Renal pelvis (tissue), 4 donors: ENCODE results near the gene MMP23B. TPM values are rescaled to one million over a fixed set of nuclear protein-coding genes. Genes with fewer than 3 reads are reported as not detected.

Experiments
- DNase-seq: peaks from one replicate; pipeline ENCODE4 v3.0.0-alpha.2; 2013
- polyA plus RNA-seq, 3 donors: library from polyadenylated mRNA; unstranded; fragments of 120-200 nt; gene quantifications; one replicate each; pipeline ENCODE4 v1.2.1, GENCODE V29; 2013; ENCODE audit not compliant: insufficient read length in 3 of 3

The MMP23B gene
- polyA plus RNA-seq, 3 donors: 22.6 to 34.6 (median 34.1) TPM

- DNase-seq: no peak
Measured at GRCh38 chr1:1616045-1616790, 15.8 kb upstream of the MMP23B start.

GRCh38 chr1:1616838-1617237 lies 15.1 kb upstream of the MMP23B start:
- DNase-seq: no peak

GRCh38 chr1:1617516-1617915 lies 14.5 kb upstream of the MMP23B start:
- DNase-seq: no peak

GRCh38 chr1:1617925-1618324 lies 14.0 kb upstream of the MMP23B start:
- no peak for DNase-seq

- DNase-seq: no peak
Measured at GRCh38 chr1:1618396-1619068, 13.4 kb upstream of the MMP23B start.

- DNase-seq: no peak
Measured at GRCh38 chr1:1619917-1620361, 12.0 kb upstream of the MMP23B start.

GRCh38 chr1:1620433-1621139 lies 11.4 kb upstream of the MMP23B start:
- DNase-seq: no peak

GRCh38 chr1:1621173-1622009 lies 10.6 kb upstream of the MMP23B start:
- no peak for DNase-seq

- no peak for DNase-seq
Measured at GRCh38 chr1:1622010-1622787, 9.8 kb upstream of the MMP23B start.

GRCh38 chr1:1622788-1623094 lies 9.2 kb upstream of the MMP23B start:
- no peak for DNase-seq

- DNase-seq: no peak
Measured at GRCh38 chr1:1623181-1623630, 8.8 kb upstream of the MMP23B start.

- no peak for DNase-seq
Measured at GRCh38 chr1:1623631-1624442, 8.1 kb upstream of the MMP23B start.

GRCh38 chr1:1624443-1625403 lies 7.2 kb upstream of the MMP23B start:
- no peak for DNase-seq

GRCh38 chr1:1625404-1625775 lies 6.6 kb upstream of the MMP23B start:
- no peak for DNase-seq

GRCh38 chr1:1625824-1626206 lies 6.2 kb upstream of the MMP23B start:
- DNase-seq: no peak

GRCh38 chr1:1626207-1627141 lies 5.5 kb upstream of the MMP23B start:
- DNase-seq: no peak

- no peak for DNase-seq
Measured at GRCh38 chr1:1627261-1627828, 4.6 kb upstream of the MMP23B start.
